SU-DHL-6 (cell line): Measurements from ENCODE around the gene COL16A1.
A peak's percentile ranks its signal among the peaks of the same experiment; 100 is the strongest.

Source experiments
- H2AFZ ChIP-seq: fragments of 200-600 bp; sonication (generic); 2 replicates; pipeline ENCODE4 v1.6.1; 2014; ENCODE audit warnings: low read depth, mild to moderate bottlenecking, moderate library complexity, mixed read lengths, antibody characterized with exemption, low read length; ENCODE audit not compliant: severe bottlenecking
- H3F3A ChIP-seq: fragments of 200-600 bp; shearing (Covaris generic); 2 replicates; pipeline ENCODE4 v1.6.0; 2016; ENCODE audit warnings: antibody characterized with exemption, mild to moderate bottlenecking; ENCODE audit not compliant: insufficient read depth
- H3K27ac ChIP-seq: fragments of 200-600 bp; sonication (generic); 2 replicates; pipeline ENCODE4 v1.5.1; 2016; ENCODE audit warnings: low read depth, mild to moderate bottlenecking, low read length, moderate library complexity, mixed read lengths
- H3K27me3 ChIP-seq: fragments of 200-600 bp; sonication (generic), shearing (Covaris generic); 2 replicates; pipeline ENCODE4 v1.6.0; 2014; ENCODE audit warnings: mild to moderate bottlenecking, low read length
- H3K36me3 ChIP-seq: fragments of 200-600 bp; sonication (generic); 2 replicates; pipeline ENCODE4 v1.6.1; 2014; ENCODE audit warnings: mild to moderate bottlenecking, low read length, mixed read lengths
- H3K4me2 ChIP-seq: fragments of 300-600, 200-600 bp; shearing (Covaris generic), sonication (generic); 2 replicates; pipeline ENCODE4 v1.6.0; 2014; ENCODE audit warnings: low read length, low read depth, mild to moderate bottlenecking; ENCODE audit not compliant: poor library complexity, severe bottlenecking
- H3K4me3 ChIP-seq: fragments of 200-600 bp; sonication (generic); 2 replicates; pipeline ENCODE4 v1.5.1; 2014; ENCODE audit warnings: antibody characterized with exemption, low read length, mild to moderate bottlenecking, mixed read lengths; ENCODE audit not compliant: insufficient read depth, poor library complexity, severe bottlenecking
- H3K79me2 ChIP-seq: fragments of 200-600 bp; sonication (generic); 2 replicates; pipeline ENCODE4 v1.6.1; 2014; ENCODE audit warnings: mild to moderate bottlenecking, low read length, moderate library complexity; ENCODE audit not compliant: insufficient read depth
- H3K9ac ChIP-seq: fragments of 200-600 bp; sonication (generic); 2 replicates; pipeline ENCODE4 v1.7.0; 2014; ENCODE audit warnings: mild to moderate bottlenecking, low read length
- H3K9me2 ChIP-seq: fragments of 200-600 bp; sonication (generic); replicated peaks from 2 replicates; pipeline ENCODE4 v1.6.1; 2014; ENCODE audit warnings: low read length; ENCODE audit not compliant: insufficient read depth
- H3K9me3 ChIP-seq: fragments of 200-600 bp; sonication (generic); 2 replicates; pipeline ENCODE4 v1.6.1; 2014; ENCODE audit warnings: low read length, mixed read lengths; ENCODE audit not compliant: insufficient read depth
- H4K20me1 ChIP-seq: fragments of 200-600 bp; sonication (generic); 2 replicates; pipeline ENCODE4 v1.6.1; 2014; ENCODE audit warnings: low read depth, mild to moderate bottlenecking, antibody characterized with exemption, low read length, moderate library complexity, mixed read lengths
- CTCF ChIP-seq: fragments of 200-600 bp; sonication (generic); IDR thresholded peaks from one replicate; pipeline ENCODE4 v1.5.1; 2017; ENCODE audit warnings: antibody characterized with exemption, mild to moderate bottlenecking, low read length, moderate library complexity; ENCODE audit not compliant: insufficient read depth, poor library complexity, severe bottlenecking
- EZH2phosphoT487 ChIP-seq: fragments of 200-600 bp; sonication (generic), shearing (Covaris generic); conservative IDR thresholded peaks from 2 replicates; pipeline ENCODE4 v1.6.1; 2018; ENCODE audit warnings: mild to moderate bottlenecking, antibody characterized with exemption, low read length, moderate library complexity, mixed read lengths

COL16A1 gene

GRCh38 chr1:31647106-31647505 is 56.7 kb downstream of the COL16A1 start:
- Histone ChIP-seq H3K4me2 (no peak overlapping the region), H4K20me1 (no peaks in the 10 kb centered on the region), H3K9me2 (no peaks in the 10 kb centered on the region), H3K27ac (no peak overlapping the region), H3K9ac (no peak overlapping the region), H3K36me3 (no peaks in the 10 kb centered on the region), H3K4me3 (no peak overlapping the region), H2AFZ (no peak overlapping the region), H3K9me3 (no peaks in the 10 kb centered on the region), H3K27me3 (no peaks in the 10 kb centered on the region), H3F3A (peaks cover 6% of the 10 kb centered on the region; the same call in 1 of the 2 replicates), H3K79me2 (peaks cover 23% of the 10 kb centered on the region)
- TF ChIP-seq CTCF (no peak), EZH2phosphoT487 (no peak)

DNA sequence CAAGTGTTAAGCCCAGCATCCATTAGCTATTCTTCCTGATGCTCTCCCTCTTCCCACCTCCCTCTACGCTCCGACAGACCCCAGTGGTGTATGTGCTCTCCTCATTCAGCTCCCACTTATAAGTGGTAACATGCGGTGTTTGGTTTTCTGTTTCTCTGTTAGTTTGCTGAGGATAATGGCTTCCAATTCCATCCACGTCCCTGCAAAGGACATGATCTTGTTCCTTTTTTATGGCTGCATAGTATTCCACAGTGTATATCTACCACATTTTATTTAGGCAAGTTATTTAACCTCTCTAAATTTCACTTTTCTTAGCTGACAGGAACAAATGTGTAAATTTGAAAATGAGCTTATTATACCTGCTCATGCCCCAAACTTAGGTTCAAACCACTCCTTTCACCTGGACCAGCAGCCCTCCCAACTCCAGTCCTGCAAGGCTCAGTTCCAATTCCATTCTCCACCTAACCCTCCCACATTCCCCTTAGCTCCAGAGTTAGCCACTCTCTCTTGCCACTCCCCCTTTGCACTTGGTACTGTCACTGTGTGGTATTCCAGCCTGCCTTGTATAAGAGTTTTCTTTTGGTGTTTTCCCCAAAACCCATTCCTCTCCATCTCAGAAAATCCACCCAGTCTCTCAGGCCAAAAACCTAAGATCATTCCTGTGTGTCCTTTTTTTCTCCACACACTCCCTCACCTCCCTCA is 57.4 kb downstream of the COL16A1 start:
- no peak overlapping the region for H3K4me3 ChIP-seq
- no peaks in the 10 kb centered on the region for H4K20me1 ChIP-seq
- no peaks in the 10 kb centered on the region for H3K27me3 ChIP-seq
- H3K9ac ChIP-seq: no peak overlapping the region
- H3F3A ChIP-seq: peaks cover 6% of the 10 kb centered on the region; the same call in 1 of the 2 replicates
- H3K79me2 ChIP-seq: peaks cover 27% of the 10 kb centered on the region
- H3K27ac ChIP-seq: no peak overlapping the region
- H2AFZ ChIP-seq: no peak overlapping the region
- no peaks in the 10 kb centered on the region for H3K9me3 ChIP-seq
- H3K36me3 ChIP-seq: no peaks in the 10 kb centered on the region
- no peak for TF ChIP-seq CTCF
- TF ChIP-seq EZH2phosphoT487: no peak
- no peak overlapping the region for H3K4me2 ChIP-seq
- H3K9me2 ChIP-seq: no peaks in the 10 kb centered on the region

DNA sequence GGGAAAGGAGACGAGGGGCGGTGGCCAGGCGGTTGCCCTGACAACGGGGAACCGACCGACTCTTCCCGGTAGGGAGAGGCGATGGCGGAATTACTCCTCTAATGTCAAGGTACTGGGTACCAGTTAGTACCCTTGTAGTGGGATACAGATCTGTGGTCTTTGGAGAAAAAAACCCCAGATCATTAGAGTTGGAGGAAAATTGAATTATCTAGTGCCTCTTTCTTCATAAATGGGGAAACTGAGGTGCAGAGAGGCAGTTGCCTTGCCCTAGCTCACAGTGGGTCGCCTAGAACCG is 58.6 kb downstream of the COL16A1 start:
- peak overlapping the region; percentile 81 for H3K4me2 ChIP-seq
- TF ChIP-seq CTCF (no peak), EZH2phosphoT487 (no peak)
- no peaks in the 10 kb centered on the region for H3K36me3 ChIP-seq
- peak overlapping the region; percentile 74 for H3K4me3 ChIP-seq
- peak overlapping the region; percentile 77 for H3K9ac ChIP-seq
- peak overlapping the region; percentile 35 for H3K27ac ChIP-seq
- H3K27me3 ChIP-seq: no peaks in the 10 kb centered on the region
- H2AFZ ChIP-seq: peak overlapping the region; percentile 69
- no peaks in the 10 kb centered on the region for H3K9me3 ChIP-seq
- H4K20me1 ChIP-seq: no peaks in the 10 kb centered on the region
- H3K9me2 ChIP-seq: no peaks in the 10 kb centered on the region
- peaks cover 6% of the 10 kb centered on the region; the same call in 1 of the 2 replicates for H3F3A ChIP-seq
- H3K79me2 ChIP-seq: peaks cover 39% of the 10 kb centered on the region
